Activated CD4-positive, alpha-beta T cell treated with anti-CD3 and anti-CD28 coated beads for 4 hours (primary cell): ENCODE data around the gene TENM4.

ENCODE experiments used
- DNase-seq, 2 donors: peaks; one replicate each; pipeline ENCODE4 v3.0.0-alpha.2; 2020

Gene TENM4

DNA sequence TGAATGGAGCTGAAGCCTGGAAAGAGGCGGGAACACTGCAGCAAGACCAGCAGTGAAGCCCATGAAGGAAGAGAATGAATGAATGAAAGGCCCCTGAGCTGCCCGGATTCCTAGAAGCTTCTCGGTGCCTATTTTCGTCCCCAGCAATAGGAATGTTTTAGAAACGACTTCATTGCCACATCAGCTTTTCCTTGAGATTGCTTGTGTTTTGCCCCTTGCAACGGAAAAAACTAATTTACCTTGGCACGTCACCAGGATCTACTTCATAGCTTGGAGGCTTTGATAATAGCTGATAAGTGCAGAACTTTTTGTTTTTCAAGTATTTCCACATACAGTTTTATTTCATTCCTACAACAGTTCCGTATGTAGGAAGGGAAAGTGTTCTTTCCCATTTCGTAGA, 617.2 kb downstream of the TENM4 start:
- DNase-seq: no peak

DNA sequence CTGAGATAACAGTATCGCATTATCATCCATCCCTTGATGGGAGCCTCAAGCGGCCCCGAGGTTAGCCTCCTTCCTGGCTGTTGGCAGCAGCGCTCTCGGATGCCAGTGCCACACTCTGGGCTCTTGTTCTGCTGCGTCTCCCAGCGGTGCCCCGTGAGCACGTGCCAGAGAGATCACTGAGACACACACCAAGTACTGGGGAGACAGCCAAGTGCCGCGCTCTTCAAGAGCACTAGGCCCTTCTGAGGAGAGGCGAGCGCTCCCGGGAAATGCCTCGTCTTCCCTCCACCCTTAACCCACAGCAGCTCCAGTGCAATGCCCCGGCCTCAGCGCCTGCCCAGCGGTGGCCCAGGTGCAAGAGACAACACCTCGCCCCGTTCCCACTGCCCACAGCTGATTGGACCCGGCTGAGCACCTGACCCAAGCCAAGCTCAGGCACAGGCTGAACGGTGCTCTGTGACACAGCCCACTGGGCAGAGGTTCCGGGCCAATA, 617.9 kb downstream of the TENM4 start:
- no peak for DNase-seq

DNA sequence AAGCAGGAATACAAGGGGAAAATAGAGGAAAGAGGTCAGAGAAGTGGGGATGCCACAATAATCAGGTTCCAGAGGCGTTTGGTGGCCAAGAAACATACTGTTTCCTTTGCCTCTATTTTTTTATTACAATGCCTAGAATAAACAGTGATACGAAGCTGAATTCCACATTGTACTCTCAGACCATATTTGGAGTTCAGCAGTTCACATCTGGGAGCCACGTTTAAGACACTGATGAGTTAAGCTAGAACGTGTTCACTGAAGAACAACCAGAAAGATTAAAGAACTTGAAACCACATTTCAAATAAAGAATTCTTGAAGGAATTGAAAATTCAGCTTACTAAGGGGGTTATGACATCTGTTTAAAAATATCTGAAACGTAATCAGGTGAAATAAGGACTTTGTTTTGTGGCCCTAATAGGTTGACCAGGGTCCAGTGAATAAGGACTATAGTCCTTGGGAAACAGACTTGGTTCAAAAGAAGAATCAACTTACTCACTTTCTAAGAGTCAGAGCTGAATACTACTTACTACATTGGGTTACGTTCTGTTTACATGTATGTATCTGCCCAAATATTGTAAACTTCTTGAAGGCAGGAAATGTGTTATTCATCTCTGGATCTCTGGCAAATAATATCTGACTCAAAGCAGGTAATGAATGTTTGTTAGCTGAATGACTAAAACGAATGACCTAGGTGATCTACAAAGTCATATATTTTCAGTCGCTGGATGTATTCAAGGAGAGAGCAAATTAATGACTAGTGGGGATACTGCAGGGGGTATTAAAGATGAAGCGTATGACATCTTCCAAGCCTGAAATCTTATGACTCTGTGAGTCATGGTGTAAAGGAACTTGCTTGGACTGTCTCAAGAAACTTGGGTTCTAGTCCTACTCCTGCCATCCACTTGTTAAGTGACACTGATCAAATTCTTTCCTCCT, 619.2 kb downstream of the TENM4 start:
- no peak for DNase-seq

DNA sequence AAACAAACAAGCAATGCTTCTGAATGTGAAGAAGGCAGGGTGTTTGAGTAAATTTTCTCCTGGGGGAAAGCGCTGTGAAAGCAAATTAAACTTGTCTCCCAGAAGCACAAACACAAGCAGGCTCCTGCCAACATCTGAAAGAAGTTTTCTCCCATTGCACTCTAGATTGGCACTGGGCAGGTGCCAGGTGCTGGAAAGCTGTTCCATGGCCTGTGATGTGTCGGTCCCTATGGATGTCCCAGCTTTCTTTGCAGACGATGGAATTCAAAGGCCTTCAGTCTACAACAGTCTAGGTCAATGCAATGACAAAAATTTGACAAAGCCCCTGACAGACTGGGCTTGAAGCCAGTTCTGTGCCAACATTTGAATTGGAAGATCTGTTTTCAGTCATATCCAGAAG, 620.1 kb downstream of the TENM4 start:
- DNase-seq: no peak

DNA sequence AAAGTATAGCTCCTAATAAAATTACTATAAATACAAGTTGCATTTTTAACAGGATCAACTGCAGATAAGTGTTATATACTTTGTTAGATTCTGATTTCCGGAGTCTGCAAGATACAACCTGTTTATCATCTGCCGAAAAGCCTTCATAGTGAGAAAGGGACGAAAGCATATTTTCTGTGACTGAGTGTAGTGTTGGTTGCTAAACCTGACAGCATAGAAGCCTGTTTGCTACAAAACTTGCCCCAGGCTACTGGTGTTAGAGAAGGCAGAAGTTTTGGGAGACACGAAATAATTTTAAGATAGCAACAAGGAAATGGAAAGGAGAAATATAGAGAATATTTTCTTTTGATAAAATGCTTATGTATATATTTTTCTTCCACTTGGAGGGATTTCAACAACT, 622.6 kb downstream of the TENM4 start:
- no peak for DNase-seq

DNA sequence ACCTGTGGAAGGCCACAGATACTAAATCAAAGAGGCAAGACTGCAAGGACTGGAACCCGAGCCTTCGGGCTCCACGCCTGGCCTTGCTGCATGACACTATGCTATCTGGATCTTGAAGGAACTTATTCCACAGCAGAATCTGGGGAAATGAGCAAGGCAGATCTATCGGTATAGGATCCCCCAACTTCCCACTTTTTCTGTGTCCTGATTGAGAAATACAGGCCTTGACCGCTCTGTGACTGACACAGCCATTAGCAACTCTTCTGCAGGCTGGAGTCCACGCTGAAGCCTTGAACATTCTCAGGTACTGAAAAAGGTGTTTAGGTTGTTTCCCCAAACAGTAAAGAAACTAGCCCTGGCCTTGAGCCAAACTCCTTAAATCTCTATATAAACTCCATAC, 625.0 kb downstream of the TENM4 start:
- no peak for DNase-seq

DNA sequence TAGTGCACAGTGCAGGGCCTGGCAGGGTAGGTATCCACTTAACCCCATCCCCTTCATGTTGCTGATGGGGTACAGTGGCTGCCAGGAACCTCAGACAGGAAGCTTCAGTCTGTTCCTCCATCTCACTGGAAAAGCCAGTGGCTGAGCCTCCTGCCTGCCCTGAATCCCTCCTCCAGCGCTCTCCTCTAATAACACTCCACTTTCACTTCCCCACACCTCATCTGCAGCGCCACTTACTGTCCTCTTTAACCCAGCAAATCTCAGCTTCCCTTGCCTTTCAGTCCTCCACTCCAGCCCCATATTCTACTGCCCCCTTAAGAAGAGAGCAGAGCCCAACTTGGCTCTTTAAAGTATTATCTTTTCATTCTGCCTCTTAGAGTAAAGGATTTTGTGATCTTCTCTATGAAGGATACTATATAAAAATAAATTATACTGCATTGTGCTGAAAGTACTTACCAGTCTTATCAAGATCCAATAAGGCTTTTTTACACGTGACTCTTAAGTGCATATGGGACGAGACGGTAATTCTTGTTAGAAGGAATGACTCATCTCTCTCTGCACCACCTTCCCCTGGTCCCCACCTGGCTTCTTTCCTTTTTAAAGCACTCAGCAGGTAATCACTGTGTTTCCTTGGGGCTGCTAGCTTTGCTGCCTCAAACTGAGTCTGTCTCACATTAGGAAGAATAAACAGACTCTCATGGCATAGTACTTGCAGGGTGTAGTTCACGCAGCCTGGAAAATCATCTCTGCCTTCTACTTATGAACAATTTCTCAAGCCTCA, 628.1 kb downstream of the TENM4 start:
- DNase-seq: no peak

DNA sequence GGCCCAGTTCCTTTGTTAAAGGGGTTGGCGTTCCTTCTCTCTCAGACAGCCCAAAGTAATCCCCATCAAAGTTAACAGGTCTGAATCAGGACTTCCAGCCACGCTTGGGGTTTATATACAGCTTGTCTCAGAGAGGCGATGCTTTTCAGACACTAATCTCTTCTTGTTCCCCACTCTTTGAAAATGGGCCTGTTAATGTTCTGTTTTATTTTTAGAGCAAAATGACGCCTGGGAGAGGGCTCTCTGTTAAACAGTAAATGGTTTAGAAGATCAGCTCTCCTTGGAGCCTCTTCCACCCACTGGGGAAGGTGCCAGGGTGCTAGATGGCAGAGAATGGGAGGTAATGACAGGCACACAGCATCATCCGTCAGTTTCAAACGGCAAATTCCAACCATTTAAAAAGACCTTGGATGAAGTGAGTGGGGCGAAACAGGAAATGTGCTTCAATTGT, 630.2 kb downstream of the TENM4 start:
- DNase-seq: no peak

DNA sequence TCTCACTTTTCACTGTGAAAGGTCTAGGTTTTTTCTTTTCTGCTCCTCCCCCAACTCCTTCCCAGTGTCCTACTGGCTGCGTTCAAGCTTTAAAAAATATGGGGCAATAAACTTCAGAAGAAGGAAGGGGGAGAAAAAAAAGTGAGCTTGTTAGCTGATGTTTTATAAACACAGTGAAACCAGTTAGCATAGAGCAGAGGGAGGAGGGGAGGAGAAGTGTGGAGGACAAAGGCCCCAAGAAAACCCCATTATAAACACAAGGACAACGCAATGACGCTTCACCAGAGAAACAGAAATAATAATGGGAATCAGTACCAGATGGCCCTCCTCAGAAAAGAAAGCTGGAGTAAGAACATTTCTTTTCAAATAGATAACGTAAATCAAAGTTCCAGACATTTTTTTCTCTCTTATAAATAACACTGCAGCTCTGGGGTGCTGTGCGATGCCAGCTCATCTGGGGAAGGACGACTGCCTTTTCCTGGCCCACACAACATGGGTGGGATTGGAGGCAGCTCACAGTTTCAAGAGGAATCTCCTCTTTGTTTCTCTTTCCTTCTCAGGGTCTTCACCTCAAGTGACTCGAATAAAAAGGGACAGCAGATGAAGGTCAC, 630.8 kb downstream of the TENM4 start:
- no peak for DNase-seq

DNA sequence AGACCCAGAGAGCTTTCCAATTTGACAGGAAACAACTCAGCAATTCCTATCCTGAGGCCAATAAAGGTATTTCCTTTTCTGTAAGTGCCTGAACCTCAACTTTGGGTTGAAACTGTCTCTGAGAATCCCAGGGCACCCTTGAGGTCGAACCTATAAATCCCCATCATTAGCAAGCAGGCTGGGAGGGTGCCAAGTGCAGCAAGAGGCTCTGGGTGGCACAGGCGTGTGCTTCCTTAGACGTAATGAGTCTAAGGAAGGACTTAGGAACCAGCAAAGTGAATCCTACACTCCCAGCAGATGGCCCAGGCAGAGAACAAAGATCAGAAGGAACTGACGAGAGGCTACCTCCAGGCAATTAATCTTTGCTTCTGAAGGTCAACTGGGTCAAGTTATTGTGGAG, 631.9 kb downstream of the TENM4 start:
- no peak for DNase-seq

DNA sequence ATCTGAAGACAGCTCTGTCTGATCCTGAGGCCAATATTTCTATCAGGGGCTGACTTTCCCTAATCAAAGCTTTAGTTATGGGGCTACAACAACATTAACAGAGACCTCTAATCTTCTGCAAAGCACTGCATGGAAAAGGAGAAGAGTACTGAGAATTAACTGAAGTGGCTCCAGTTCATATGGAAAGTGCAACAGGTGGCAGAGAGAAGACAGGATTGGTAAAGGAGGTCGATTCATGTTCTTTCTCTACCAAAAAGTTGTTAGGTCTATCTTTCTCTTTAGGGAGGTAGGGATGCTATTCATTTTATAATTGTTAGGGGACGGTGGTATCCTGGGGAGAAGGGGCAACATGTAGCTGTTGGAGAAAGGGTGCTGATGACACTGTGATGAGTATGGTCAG, 633.5 kb downstream of the TENM4 start:
- no peak for DNase-seq

DNA sequence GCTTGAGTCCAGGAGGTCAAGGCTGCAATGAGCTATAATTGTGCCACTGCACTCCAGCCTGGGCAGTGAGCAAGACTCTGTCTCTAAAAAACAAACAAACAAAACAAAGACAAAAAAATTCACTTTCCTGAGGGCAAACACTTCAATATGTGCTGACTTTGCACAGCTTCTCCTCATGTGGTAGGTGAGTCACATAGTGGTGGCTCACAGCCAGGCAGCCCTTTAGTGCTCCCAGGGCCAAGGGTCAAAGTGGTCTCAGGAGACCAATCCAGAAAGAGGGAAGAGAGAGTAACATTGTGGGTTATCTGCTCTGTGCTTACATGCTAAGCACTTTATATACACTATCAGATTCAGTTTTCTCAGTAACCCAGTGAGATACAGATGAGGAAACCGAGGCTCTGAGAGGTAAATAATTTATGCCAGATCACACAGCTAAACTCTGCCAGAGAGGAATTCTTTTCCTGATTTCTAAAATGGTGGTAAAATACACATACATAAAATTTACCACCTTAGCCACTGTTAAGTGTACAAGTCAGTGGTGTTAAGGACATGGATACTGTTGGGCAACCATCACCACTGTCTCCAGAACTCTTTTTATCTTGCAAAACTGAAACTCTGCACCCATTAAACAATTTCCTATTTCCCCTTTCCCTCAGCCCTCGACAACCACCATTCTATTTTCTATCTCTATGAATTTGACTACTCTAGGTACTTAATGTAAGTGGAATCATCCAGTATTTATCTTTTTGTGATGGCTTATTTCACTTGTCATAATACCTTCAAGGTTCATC, 634.4 kb downstream of the TENM4 start:
- no peak for DNase-seq

DNA sequence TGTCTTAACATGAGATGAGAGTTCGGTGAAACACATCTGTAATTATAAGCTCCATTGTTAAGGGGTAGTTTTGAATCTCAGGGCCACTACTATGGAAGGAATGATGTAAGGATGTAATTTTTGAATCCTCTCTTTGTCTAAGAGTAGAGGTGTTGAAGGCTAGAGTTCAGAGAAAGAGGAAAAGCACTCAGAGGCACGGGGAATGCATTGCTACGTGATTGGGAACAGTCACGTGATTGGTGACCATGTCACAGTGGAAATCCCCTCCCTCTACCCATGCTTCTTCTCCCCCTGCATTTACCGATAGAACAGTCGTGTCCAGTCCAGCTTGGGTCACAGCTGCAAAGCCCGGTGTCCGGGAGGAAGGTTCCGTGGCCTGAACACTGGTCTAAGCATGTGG, 635.8 kb downstream of the TENM4 start:
- no peak for DNase-seq

DNA sequence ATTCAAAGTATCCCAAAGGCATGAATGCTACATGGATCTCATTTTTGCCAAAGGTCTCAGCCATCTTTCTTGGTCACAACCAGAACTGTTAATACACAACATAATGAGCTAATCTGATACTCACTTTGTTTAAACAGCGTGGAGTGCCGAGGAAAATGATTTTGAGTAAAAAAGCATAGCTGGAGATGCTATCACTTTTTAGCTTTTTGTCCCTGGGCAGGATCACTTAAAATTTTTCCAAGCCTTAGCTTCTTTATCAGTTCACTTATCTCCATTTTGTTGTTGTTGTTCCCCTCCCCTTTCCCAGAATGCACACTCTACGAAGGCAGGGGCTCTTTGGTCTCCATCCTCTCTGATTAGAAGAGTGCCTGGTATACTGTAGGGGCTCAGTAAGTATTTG, 636.8 kb downstream of the TENM4 start:
- DNase-seq: no peak

DNA sequence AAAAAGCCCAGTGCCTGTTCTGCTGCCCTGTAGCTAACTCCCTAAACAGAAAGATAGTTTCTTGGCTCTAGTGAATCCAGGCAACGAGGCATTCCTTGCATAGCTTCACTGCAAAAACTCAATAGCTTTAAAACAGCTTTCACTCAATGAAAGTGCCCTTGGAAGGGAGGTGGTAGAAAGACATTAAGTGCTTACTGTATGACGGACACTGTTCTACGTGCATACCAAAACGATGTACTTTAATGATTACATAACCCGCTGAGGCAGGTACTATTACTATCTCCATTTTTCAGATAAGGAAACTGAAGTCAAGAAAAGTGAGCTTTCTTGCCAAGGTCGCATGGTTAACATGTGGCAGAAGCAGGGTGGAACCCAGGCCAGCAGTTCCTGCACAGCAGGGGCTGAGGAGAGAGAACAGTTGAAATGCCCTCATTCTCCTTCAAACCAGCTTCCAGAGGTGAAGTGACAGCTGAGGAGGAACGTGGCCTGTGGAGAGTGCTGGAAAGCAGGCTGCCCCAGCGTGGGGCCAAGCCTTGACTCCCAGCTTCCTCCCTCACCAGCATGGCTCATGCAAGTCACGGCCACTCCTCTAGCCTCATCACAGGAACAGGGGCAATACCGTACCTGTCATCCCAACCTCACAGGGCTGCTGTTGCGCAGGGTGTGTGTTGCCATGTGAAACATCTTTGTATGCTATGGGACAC, 638.6 kb downstream of the TENM4 start:
- no peak for DNase-seq

DNA sequence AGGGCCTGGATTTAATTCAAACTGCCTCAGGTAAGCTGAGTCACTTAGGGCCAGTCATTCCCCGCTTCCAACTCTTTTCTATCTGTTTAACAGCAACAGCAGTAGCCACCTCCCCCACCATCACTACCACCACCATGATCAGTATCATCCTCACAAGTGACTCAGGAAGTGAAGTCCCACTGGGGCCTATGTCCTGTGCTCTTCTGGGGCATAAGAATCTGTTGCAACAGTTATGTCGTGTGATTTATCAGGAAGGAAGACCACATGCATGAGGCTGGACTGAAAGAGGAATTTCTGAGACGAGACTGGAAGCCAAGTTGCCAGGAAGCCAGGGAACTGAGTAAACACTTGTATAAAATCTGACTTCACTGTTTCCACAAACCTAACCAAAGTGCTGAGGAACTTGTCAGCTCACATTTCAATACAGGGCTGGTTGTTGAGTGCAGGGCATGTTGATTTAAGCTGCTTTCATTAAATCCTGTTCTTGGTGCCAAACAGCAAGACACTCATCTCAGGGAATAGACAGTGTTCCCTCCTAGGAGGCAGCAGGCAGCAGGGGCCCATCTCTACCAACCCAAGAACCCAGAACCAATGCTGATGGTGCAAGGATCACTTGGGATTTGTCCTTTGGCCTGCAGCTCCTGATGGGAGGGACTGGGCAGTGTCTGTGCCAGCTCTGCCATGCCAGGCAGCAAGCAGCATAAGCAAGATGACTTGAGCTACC, 639.5 kb downstream of the TENM4 start:
- no peak for DNase-seq

DNA sequence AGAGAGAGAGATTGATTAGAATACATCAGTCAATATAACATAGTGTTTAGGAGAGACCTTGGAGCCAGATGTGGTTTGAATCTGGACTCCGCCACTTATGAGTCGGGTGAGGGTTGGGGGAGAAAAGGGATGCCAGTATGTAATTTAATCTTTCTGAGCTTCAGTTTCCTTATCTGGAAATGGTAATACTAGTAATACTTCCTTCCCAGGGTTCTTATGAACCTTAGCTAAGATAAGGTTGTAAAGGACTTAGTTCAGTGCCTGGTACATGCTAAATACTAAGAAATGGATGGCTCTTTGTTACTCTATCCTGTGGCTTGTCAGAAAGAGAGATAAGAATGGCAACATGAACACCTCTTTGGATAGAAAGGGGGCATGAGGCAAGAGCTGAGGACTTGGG, 640.1 kb downstream of the TENM4 start:
- no peak for DNase-seq

DNA sequence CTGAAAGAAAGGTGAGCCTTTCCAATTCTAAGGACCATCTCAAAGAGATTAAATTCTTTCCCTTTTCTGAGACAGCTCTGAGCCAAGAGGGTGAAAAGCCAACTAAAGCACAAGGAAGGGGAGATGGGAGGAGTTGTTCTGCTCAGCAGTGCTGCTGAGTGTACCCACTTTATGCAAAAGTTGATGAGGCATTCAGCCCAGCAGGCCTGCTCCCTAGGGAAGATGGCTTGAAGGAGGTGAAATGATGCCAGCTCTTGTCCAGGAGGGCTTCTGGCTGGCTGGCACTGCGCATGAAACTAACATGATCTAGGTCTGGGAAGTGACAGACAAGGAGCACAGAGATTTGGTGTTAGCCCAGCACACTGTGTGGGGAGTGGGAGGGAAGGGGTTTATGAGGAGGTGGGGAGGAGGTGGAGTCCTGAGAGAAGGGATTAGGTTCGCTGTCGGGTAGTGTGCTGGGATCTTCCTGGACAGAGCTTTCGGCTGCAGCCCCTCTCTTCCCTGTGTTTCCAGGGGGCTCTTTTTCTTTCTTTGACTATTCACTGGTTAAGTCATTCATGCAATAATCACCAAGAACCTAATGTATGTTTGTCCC, 640.6 kb downstream of the TENM4 start:
- DNase-seq: no peak

DNA sequence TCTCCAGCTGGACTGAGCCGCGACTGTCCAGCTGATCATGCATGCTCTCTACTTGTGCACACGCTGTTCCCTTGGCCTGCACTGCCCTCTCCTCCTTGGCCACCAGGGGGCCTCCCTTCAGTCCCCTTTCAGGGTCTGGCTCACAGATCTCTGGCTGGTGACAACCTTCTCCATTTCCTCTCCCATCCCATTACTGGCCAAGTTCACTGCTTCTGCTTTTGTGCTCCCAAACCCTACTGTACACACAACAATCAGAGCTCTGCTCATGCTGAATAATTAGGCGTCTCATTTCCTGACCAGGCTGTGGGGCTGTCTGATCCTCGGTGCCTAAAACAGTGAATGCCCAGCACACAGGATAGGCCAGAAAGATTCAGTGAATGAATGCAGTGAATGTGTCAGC, 642.2 kb downstream of the TENM4 start:
- DNase-seq: no peak

DNA sequence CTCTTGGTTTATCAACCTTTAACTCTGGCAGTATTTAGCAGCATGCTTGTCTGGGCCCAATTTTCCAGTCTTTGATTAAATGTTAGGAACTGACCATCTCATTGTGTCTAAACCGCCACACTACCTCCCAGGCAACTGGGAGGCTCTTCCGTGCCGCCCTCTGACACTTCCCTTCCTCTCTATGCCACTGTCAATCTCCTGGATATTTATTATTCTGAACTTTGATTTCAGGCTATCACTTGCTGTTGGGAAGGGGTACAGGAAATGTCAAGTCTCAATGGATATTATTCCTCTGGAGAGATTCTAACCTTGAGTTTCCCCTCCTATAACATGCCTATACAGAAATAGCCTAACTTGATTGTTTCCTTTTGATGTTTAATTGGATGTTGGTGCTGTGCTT, 643.3 kb downstream of the TENM4 start:
- DNase-seq: no peak

DNA sequence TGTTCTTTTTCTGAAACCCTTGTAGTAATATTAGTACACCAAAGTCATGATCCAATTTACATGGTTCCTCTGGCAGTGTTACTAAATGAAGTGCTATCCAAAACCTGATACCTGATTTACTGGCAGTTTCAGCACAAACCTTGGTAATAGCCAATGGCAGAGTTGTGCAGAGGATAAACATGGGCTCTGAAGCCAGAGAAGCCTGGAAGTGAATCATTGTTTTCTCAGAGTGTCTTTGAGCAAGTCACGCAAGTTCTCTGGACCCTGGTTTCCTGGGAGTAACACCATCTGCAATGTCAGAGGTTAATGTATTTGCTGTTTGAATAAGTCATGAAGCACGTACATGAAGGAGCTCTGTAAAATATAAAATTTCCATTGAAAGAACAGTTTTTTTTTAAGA, 643.9 kb downstream of the TENM4 start:
- DNase-seq: no peak
